ENCODE measurements around the gene ABCA13. TPM values are rescaled to one million over a fixed set of nuclear protein-coding genes. Genes with fewer than 3 reads are reported as not detected.

The ABCA13 gene
- total RNA-seq, 1 donor from 2014 or later: 0.44 TPM

DNA sequence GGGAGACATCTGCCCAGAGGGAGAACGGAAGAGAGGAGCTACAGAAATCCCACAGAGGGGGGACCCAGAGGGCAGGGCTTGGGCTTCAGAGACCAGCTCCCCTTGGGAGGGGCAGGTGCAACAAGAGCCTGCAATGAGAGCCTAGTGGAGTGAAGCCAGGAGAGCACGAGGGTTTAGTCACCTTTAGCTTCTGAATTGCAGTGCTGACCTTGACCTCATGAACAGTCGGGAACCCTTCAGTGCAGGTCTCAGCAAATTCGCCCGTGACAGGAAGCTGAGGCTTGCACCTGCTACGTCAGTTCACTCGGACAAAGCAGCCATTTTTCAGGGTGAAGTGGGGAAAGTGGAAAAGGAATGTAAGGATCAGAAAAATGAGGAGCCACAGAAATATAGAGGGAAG lies 446.2 kb downstream of the ABCA13 start:
- Mint-ChIP-seq H3K9me3 (ENCODE audit: unreplicated experiment) (no peaks in the 10 kb centered on the region), H3K4me3 (ENCODE audit: unreplicated experiment) (no peak overlapping the region), H3K27ac (ENCODE audit: unreplicated experiment) (no peak overlapping the region), H3K4me1 (ENCODE audit: unreplicated experiment) (no peaks in the 10 kb centered on the region), H3K36me3 (ENCODE audit: low read depth, unreplicated experiment) (no peaks in the 10 kb centered on the region), H3K27me3 (ENCODE audit: unreplicated experiment) (no peaks in the 10 kb centered on the region)
- TF ChIP-seq, protein P1, sequence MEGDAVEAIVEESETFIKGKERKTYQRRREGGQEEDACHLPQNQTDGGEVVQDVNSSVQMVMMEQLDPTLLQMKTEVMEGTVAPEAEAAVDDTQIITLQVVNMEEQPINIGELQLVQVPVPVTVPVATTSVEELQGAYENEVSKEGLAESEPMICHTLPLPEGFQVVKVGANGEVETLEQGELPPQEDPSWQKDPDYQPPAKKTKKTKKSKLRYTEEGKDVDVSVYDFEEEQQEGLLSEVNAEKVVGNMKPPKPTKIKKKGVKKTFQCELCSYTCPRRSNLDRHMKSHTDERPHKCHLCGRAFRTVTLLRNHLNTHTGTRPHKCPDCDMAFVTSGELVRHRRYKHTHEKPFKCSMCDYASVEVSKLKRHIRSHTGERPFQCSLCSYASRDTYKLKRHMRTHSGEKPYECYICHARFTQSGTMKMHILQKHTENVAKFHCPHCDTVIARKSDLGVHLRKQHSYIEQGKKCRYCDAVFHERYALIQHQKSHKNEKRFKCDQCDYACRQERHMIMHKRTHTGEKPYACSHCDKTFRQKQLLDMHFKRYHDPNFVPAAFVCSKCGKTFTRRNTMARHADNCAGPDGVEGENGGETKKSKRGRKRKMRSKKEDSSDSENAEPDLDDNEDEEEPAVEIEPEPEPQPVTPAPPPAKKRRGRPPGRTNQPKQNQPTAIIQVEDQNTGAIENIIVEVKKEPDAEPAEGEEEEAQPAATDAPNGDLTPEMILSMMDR (IDR thresholded peaks at IDR 0.05; ENCODE audit: unreplicated experiment): no peak
- DNase-seq (ENCODE audit: low spot score): no peak

DNA sequence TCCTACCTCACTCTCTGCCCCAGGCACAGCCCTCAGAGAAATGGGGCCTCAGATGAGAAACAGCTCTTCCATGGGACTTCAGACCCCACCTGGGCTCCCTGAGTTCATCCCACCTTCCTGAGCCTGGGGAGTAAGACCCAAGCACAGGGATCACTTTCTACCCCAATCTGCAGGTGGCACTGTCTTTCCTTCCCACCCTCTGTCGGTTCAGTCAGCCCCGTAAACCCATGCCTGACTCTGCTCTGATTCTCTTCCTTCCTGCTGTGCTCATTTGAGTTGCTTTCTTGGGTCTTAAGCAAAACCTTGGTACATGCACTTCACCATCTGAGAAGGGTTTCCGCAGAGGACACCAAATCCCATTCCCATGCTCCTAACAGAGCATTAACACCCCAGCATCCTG lies 446.7 kb downstream of the ABCA13 start:
- Mint-ChIP-seq H3K4me3 (ENCODE audit: unreplicated experiment) (no peak overlapping the region), H3K27ac (ENCODE audit: unreplicated experiment) (no peak overlapping the region), H3K27me3 (ENCODE audit: unreplicated experiment) (peaks cover 2% of the 10 kb centered on the region), H3K36me3 (ENCODE audit: low read depth, unreplicated experiment) (no peaks in the 10 kb centered on the region), H3K4me1 (ENCODE audit: unreplicated experiment) (no peaks in the 10 kb centered on the region), H3K9me3 (ENCODE audit: unreplicated experiment) (no peaks in the 10 kb centered on the region)
- TF ChIP-seq, protein P1 (IDR thresholded peaks at IDR 0.05; ENCODE audit: unreplicated experiment): no peak
- no peak for DNase-seq (ENCODE audit: low spot score)

DNA sequence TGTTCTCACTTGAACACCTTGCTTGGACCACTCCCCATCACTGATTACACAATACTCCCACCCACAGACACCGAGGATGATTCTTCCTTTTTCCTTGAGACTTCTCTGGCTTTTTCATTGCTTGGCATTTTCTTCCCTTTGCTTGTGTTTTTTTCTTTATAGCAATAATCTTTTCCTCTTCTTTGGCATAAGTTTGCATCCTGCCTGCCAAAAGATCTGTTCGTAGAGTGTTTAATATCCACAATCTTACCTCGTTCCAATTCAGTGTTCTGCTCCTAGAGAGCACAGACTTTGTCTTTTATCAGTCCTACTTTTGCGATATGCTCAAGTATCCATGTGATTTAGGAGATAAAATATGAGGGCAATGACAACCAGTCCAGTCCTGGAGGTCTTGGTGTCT lies 449.8 kb downstream of the ABCA13 start:
- H3K27me3 Mint-ChIP-seq (ENCODE audit: unreplicated experiment): peaks cover 2% of the 10 kb centered on the region
- DNase-seq (ENCODE audit: low spot score): no peak
- H3K36me3 Mint-ChIP-seq (ENCODE audit: low read depth, unreplicated experiment): no peaks in the 10 kb centered on the region
- TF ChIP-seq, protein P1 (IDR thresholded peaks at IDR 0.05; ENCODE audit: unreplicated experiment): no peak
- H3K4me1 Mint-ChIP-seq (ENCODE audit: unreplicated experiment): no peaks in the 10 kb centered on the region
- no peak overlapping the region for H3K4me3 Mint-ChIP-seq (ENCODE audit: unreplicated experiment)
- no peaks in the 10 kb centered on the region for H3K9me3 Mint-ChIP-seq (ENCODE audit: unreplicated experiment)
- H3K27ac Mint-ChIP-seq (ENCODE audit: unreplicated experiment): no peak overlapping the region

DNA sequence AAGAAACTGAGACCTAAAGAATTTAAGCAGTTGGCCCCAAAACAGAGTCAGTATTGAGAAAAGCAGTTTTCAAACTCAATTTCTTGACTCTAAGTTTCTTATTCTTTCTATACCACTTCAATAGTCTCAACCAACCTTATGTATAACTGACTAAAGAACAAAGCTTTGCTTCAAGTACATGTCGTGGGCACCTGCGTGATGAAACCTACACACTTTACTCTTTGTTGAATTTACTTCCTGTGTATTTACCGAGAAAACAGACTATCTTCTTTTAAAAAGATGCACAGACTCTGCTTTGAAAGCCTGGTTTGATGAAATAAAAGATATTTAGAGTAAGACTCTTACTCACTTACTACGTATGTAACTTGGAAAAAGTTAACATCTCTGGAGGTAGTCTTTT lies 455.9 kb downstream of the ABCA13 start:
- Mint-ChIP-seq H3K4me1 (ENCODE audit: unreplicated experiment) (no peaks in the 10 kb centered on the region), H3K36me3 (ENCODE audit: low read depth, unreplicated experiment) (no peaks in the 10 kb centered on the region), H3K27ac (ENCODE audit: unreplicated experiment) (no peak overlapping the region), H3K4me3 (ENCODE audit: unreplicated experiment) (no peak overlapping the region), H3K9me3 (ENCODE audit: unreplicated experiment) (no peaks in the 10 kb centered on the region), H3K27me3 (ENCODE audit: unreplicated experiment) (peaks cover 4% of the 10 kb centered on the region)
- no peak for DNase-seq (ENCODE audit: low spot score)
- TF ChIP-seq, protein P1 (IDR thresholded peaks at IDR 0.05; ENCODE audit: unreplicated experiment): no peak

DNA sequence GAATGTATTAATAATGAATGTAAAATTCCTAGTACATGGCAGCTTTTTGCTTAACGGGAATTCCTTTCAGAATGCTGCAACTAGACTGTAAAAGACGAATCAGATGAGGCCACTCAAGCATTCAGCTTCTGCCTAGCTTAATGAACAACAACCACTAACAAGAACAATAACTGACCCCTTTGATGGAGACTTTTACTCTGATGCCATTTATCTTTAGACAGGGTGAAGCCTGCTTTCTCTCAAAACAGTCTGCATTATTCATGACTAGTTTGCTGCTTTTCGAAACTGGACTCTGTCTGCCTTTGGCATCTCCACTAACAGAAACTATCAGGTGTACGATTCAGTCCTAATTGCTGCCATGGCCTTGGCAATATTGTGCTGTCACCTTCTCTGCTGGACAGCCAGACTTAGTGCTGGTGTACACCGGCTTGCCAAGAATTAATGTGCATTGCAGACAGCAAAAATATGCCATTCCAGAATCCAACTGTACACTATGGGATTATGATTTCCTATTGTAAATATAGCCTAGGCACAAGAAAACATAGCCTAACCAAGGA lies 457.6 kb downstream of the ABCA13 start:
- no peak for DNase-seq (ENCODE audit: low spot score)
- Mint-ChIP-seq H3K4me3 (ENCODE audit: unreplicated experiment) (no peak overlapping the region), H3K36me3 (ENCODE audit: low read depth, unreplicated experiment) (no peaks in the 10 kb centered on the region), H3K9me3 (ENCODE audit: unreplicated experiment) (no peaks in the 10 kb centered on the region), H3K27me3 (ENCODE audit: unreplicated experiment) (peaks cover 2% of the 10 kb centered on the region), H3K27ac (ENCODE audit: unreplicated experiment) (no peak overlapping the region), H3K4me1 (ENCODE audit: unreplicated experiment) (no peaks in the 10 kb centered on the region)
- TF ChIP-seq, protein P1 (IDR thresholded peaks at IDR 0.05; ENCODE audit: unreplicated experiment): no peak

Data from endothelial cell (in vitro differentiated cells).